Measurements from ENCODE around the gene GFPT2.

GFPT2 gene

DNA sequence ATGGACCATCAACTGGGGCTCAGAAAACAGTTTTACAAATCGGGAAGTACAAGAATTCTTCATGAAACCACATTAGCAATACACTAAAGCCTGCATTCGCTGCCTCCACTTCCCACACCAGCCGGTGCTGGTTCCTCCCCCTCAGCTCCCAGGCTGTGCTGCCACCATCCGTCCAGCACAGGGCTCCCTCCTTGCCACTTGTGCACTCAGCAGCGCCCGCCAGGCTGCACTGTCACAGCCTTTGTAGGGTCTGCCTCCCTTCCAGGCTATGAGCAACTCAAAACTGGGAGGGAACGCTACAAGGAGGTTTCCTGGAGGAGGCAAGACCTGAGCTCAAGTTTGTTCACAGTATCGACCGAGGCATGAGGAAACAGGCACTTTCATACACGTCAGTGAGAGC lies 69.0 kb downstream of the GFPT2 start:
- DNase-seq (ENCODE audit: low read depth, low spot score), result no peak
- TF ChIP-seq, protein P1, sequence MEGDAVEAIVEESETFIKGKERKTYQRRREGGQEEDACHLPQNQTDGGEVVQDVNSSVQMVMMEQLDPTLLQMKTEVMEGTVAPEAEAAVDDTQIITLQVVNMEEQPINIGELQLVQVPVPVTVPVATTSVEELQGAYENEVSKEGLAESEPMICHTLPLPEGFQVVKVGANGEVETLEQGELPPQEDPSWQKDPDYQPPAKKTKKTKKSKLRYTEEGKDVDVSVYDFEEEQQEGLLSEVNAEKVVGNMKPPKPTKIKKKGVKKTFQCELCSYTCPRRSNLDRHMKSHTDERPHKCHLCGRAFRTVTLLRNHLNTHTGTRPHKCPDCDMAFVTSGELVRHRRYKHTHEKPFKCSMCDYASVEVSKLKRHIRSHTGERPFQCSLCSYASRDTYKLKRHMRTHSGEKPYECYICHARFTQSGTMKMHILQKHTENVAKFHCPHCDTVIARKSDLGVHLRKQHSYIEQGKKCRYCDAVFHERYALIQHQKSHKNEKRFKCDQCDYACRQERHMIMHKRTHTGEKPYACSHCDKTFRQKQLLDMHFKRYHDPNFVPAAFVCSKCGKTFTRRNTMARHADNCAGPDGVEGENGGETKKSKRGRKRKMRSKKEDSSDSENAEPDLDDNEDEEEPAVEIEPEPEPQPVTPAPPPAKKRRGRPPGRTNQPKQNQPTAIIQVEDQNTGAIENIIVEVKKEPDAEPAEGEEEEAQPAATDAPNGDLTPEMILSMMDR (IDR thresholded peaks at IDR 0.05; ENCODE audit: insufficient read depth, low read length, missing control alignments), result no peak
- CTCF ChIA-PET, result interaction anchor here (1.0 to 1.3 kb wide), 3 partner anchors 10 to 189 kb away, joined by 3 to 4 read pairs (median 3); no protein-coding TSS in a partner anchor
- POLR2A ChIA-PET, result no interaction called here
- no peak overlapping the region for H3K4me3 ChIP-seq (ENCODE audit: low read depth, low read length)

DNA sequence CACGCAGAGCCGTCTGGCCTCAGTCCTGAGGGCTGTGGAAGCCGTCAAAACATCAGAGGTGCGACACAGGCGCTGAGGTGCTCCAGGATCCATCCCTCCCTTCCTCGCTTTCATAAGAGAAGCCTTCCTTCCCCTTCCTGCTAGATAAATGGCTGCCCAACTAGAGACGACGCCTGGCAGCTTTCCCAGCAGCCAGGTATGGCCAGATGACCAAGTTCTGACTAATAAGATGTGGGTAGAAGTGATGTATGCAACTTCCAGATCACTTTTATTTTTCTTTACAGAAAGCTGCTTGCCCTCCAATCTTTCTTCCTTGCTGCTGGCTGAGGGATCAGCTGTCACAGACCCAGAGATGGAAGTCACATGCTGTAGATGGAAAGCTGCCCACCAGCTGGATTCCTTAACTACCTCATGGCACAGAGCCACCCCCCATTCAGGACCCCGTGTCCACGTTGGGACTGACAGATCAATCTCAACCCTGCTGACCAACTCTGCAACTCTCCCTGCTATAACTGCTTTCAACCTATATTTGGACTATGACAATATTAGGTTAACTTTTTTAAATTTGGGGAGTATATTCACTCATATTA lies 70.0 kb downstream of the GFPT2 start:
- ChIA-PET POLR2A (no interaction called here), CTCF (interaction anchor here (1.3 kb wide), 1 partner anchor 8 kb away, joined by 4 read pairs; the partner anchor contains the start of gene MAPK9)
- TF ChIP-seq, protein P1 (IDR thresholded peaks at IDR 0.05; ENCODE audit: insufficient read depth, low read length, missing control alignments), result no peak
- no peak for DNase-seq (ENCODE audit: low read depth, low spot score)
- H3K4me3 ChIP-seq (ENCODE audit: low read depth, low read length), result no peak overlapping the region

DNA sequence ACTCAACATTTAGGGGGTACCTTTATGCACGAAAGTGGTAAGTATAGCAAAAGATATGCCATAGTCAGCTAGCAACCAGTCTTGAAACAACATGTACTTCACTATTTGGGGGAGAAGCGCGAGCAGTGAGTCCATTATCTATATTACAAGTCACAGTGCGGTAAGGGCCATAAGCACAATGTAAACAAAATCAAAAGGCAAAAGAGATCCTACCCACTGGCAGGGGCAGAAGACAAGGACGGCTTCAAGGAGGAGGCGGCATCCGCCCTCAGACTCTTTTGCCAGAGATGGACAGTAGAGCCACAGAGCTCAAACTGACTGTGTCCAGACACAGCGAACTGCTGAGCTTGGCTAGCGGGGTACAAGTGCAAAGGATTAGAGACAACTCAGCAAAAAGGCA lies 70.9 kb downstream of the GFPT2 start:
- TF ChIP-seq, protein P1 (IDR thresholded peaks at IDR 0.05; ENCODE audit: insufficient read depth, low read length, missing control alignments), result no peak
- no peak overlapping the region for H3K4me3 ChIP-seq (ENCODE audit: low read depth, low read length)
- POLR2A ChIA-PET, result no interaction called here
- CTCF ChIA-PET, result interaction anchor here (1.1 to 1.6 kb wide), 3 partner anchors 9 to 190 kb away, joined by 3 to 4 read pairs (median 3); partner anchors contain the start of gene MAPK9
- DNase-seq (ENCODE audit: low read depth, low spot score), result no peak

DNA sequence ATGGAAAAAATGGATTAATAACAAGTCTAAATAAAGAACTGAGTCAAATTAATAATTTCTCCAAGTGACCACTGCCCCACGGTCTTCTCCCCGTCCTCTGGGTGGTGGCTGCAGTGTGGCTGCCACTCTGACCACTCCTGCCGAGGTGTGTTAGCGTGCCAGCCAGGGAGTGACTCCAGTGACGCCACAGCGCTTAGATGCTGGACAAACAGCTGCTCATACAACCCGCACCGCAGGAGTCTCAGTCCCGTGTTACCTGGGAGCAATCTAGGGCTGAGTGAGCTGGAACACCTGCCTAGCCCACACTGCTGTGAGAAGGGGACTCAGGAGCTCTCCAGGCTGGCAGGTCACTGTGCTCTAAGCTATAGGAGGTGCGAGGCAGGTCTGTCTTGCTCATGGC lies 71.4 kb downstream of the GFPT2 start:
- no peak for DNase-seq (ENCODE audit: low read depth, low spot score)
- ChIA-PET POLR2A (no interaction called here), CTCF (interaction anchor here (1.1 to 1.6 kb wide), 2 partner anchors 47 to 190 kb away, joined by 3 read pairs; no protein-coding TSS in a partner anchor)
- no peak overlapping the region for H3K4me3 ChIP-seq (ENCODE audit: low read depth, low read length)
- TF ChIP-seq, protein P1 (IDR thresholded peaks at IDR 0.05; ENCODE audit: insufficient read depth, low read length, missing control alignments), result no peak

DNA sequence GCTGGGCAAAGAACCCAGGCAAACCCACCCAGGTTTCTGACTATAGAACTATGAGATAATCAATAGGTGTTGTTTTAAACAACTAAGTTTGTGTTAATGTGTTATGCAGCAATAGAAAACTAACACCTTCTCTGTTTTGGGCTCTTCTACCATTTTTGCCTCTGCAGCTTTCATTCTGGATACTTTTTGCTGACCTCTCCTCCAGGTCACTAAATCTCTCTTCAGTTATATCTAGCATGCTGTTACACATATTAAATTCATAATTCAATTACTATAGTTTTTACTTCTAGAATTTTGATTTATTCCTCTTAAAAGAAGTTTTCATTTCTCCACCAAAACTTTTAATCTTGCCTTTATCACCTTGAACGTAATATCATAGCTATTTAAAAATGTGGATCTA lies 78.4 kb downstream of the GFPT2 start:
- TF ChIP-seq, protein P1 (IDR thresholded peaks at IDR 0.05; ENCODE audit: insufficient read depth, low read length, missing control alignments), result no peak
- CTCF ChIA-PET, result no interaction called here

DNA sequence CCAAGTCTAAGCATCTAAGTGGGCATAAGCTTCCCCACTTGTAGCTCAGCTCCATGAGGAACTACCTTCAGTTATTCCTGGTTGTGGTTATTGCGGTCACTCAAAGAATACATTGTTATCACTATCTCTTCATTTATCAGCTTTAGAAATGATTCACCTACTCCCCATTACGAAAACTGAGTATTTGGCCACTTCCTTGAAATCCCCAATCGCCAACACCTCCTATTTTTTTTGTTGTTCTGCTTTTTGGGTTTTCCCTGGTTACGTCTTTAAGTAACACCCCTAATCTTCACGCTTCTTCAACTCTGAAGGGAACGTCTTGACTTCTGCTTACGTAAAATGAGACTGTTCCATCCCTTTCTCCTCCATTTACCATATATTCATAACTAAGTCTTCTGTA lies 81.9 kb downstream of the GFPT2 start:
- POLR2A ChIA-PET, result no interaction called here

More for the DNA sequence above, 78.4 kb downstream of the GFPT2 start:
- DNase-seq (ENCODE audit: low read depth, low spot score), result no peak
- no peak overlapping the region for H3K4me3 ChIP-seq (ENCODE audit: low read depth, low read length)
- POLR2A ChIA-PET, result interaction anchor here (0.6 kb wide), 1 partner anchor 11 kb away, joined by 3 read pairs; no protein-coding TSS in a partner anchor

More for the DNA sequence above, 81.9 kb downstream of the GFPT2 start:
- DNase-seq (ENCODE audit: low read depth, low spot score), result no peak
- CTCF ChIA-PET, result interaction anchor here (1.3 kb wide), 1 partner anchor 57 kb away, joined by 3 read pairs; no protein-coding TSS in a partner anchor
- H3K4me3 ChIP-seq (ENCODE audit: low read depth, low read length), result no peak overlapping the region
- TF ChIP-seq, protein P1 (IDR thresholded peaks at IDR 0.05; ENCODE audit: insufficient read depth, low read length, missing control alignments), result no peak
